ENCODE results near the gene SPESP1.

SPESP1 gene

DNA sequence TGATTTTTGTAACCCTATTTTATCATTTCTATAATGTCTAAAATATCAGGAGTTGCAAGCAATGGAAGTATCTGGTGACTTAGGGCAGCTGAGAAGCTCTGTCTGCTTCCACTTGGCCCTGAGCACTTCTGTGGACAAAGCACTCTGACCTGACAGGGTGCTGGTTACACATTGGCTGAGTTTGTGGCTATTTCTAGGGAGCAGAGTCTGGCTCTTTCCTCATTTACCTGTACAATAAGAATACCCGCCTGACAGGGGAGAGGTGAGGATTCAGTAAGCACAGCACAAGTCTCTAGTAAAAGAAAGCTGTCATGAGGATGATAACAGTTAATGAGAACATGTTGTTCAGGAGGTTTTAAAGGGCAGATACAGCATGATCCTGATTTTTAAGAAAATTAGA is 33.3 kb upstream of the SPESP1 start:
- TF ChIP-seq, protein P1, sequence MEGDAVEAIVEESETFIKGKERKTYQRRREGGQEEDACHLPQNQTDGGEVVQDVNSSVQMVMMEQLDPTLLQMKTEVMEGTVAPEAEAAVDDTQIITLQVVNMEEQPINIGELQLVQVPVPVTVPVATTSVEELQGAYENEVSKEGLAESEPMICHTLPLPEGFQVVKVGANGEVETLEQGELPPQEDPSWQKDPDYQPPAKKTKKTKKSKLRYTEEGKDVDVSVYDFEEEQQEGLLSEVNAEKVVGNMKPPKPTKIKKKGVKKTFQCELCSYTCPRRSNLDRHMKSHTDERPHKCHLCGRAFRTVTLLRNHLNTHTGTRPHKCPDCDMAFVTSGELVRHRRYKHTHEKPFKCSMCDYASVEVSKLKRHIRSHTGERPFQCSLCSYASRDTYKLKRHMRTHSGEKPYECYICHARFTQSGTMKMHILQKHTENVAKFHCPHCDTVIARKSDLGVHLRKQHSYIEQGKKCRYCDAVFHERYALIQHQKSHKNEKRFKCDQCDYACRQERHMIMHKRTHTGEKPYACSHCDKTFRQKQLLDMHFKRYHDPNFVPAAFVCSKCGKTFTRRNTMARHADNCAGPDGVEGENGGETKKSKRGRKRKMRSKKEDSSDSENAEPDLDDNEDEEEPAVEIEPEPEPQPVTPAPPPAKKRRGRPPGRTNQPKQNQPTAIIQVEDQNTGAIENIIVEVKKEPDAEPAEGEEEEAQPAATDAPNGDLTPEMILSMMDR (IDR thresholded peaks at IDR 0.05; ENCODE audit: insufficient read depth, low read depth, low read length, missing control alignments): no peak
- no peak overlapping the region for H3K4me3 ChIP-seq (ENCODE audit: low read length)
- DNase-seq (ENCODE audit: low read depth): no peak

DNA sequence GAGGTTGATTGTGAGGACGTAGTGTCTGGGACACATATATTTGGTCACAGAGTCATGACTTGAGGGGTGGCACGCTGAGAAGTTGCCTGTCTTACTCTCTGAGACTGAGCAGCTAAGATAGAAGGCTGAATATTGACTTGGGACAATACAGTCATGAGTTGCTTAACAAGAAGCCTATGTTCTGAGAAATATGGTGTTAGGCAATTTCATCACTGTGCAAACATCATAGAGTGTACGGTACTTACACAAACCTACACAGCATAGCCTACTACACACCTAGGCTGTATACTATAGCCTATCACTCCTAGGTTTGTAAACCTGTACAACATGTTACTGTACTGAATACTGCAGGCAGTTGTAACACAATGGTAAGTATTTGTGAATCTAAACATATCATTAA is 30.3 kb upstream of the SPESP1 start:
- H3K4me3 ChIP-seq (ENCODE audit: low read length): no peak overlapping the region
- DNase-seq (ENCODE audit: low read depth): peak; percentile 37
- TF ChIP-seq, protein P1 (IDR thresholded peaks at IDR 0.05; ENCODE audit: insufficient read depth, low read depth, low read length, missing control alignments): no peak

DNA sequence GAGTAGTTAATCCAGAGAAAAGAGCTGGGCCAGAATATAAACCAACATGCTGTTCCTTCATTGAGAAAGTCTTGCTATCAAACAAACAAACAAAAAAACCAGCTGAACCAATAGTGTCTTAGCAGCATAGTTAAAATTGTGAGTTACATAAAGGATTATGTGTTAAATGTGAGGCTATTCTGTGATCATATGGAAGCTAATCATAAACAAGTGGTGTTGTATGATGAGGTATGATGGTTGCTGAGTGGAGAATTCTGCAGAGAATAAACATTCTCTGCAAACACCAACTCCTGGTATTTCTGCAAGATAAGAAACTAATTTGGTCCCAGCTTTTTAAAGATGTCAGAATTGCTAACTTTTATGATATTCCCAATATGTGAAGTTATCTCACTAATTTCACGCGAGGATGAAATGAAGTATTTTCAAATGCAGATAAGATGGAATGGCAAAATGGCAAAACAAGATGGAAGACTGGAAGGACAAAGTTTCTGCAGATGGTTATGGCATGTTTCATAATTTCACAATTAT is 22.9 kb upstream of the SPESP1 start:
- no peak for DNase-seq (ENCODE audit: low read depth)
- TF ChIP-seq, protein P1 (IDR thresholded peaks at IDR 0.05; ENCODE audit: insufficient read depth, low read depth, low read length, missing control alignments): no peak
- H3K4me3 ChIP-seq (ENCODE audit: low read length): no peak overlapping the region

DNA sequence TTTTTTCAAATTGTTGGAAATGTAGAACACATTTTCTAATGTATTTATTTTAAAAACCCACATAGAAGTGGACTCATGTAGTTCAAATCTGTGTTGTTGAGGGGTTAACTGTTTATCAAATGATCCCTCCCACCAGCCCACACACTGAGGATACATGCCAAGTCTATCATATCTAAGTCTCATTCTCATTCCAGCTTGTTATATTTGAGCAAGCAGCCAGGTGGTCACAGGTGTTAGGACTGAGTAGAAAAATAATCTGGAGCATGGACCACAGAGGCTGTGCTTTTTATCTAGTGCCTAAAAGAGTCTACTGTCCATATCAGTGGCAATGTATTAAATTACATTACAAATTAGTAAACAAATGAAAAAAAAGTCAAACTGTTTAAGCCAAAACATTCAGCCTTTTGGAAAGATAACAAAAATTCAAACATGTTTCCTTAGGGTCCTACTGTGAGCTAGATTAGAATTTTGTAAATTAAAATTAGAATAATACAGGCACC is 20.7 kb upstream of the SPESP1 start:
- no peak overlapping the region for H3K4me3 ChIP-seq (ENCODE audit: low read length)

DNA sequence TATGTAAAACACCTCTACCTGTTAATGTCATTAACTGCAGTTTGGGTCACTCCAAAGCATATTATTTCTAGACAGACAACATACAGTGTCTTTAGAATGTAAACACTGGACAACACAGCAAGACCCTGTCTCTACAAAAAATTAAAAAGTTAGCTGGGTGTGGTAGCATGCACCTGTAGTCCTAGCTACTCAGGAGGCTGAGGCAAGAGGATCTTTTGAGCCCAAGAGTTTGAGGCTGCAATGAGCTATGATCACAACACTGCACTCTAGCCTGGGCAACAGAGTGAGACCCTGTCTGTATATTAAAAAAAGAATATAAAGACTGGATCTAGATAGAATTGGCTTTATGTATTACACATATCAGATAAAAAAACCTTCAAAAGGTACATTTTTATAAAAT is 20.0 kb upstream of the SPESP1 start:
- H3K4me3 ChIP-seq (ENCODE audit: low read length): no peak overlapping the region
- TF ChIP-seq, protein P1 (IDR thresholded peaks at IDR 0.05; ENCODE audit: insufficient read depth, low read depth, low read length, missing control alignments): no peak
- DNase-seq (ENCODE audit: low read depth): no peak

More for the DNA sequence above, 20.7 kb upstream of the SPESP1 start:
- TF ChIP-seq, protein P1 (IDR thresholded peaks at IDR 0.05; ENCODE audit: insufficient read depth, low read depth, low read length, missing control alignments): no peak
- no peak for DNase-seq (ENCODE audit: low read depth)

DNA sequence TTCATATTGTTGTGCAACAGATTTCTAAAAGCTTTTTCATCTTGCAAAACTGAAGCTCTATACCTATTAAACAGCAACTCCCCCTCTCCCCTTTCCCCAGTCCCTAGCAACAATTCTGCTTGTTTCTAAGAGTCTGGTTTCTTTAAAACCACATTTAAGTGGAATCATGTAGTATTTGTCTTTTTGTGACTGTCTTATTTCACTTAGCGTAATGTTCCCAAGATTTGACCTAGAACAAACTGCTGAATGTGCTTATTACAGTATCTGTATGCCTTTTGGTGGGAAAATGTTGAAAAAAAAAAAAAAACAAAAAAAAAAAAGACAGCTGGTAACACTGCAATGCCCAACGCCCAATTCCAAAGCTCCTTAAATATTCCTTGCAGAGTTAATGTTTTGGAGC is 19.5 kb upstream of the SPESP1 start:
- no peak overlapping the region for H3K4me3 ChIP-seq (ENCODE audit: low read length)
- TF ChIP-seq, protein P1 (IDR thresholded peaks at IDR 0.05; ENCODE audit: insufficient read depth, low read depth, low read length, missing control alignments): no peak
- DNase-seq (ENCODE audit: low read depth): no peak

DNA sequence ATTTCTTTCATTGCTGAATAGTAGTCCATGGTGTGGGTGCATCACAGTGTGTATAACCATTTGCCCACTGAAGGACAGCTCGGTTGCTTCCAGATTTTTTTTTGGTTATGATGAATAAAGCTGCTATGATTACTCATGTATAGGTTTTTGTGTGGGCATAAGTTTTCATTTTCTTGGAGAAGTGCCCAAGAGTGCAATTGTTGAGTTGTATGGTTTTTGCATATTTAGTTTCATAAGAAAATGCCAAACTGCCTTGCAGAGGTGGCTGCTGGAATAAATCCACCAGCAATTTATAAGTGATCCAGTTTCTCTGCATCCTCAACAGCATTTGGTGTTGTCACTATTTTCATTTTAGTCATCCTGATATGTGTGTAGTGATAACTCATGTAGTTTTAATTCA is 8.4 kb upstream of the SPESP1 start:
- peak; percentile 6 for DNase-seq (ENCODE audit: low read depth)
- H3K4me3 ChIP-seq (ENCODE audit: low read length): no peak overlapping the region
- TF ChIP-seq, protein P1 (IDR thresholded peaks at IDR 0.05; ENCODE audit: insufficient read depth, low read depth, low read length, missing control alignments): no peak
